Inferior parietal cortex (tissue), 1 donor: ENCODE data around the gene MEGF8.
"Not testable (repeated sequence)": the region's sequence is repeated elsewhere in the genome, so short reads cannot be mapped to it uniquely, and the experiment has no call there.

Experiments
- DNase-seq: peaks from one replicate; pipeline ENCODE4 v3.0.0-alpha.2; 2016; ENCODE audit errors: extremely low spot score

MEGF8 gene

GRCh38 chr19:42309686-42310085 is 15.7 kb upstream of the MEGF8 start:
- DNase-seq = no peak

- no peak for DNase-seq
These were observed 13.8 kb upstream of the MEGF8 start for GRCh38 chr19:42311657-42312056.

- DNase-seq = no peak
These were observed 13.1 kb upstream of the MEGF8 start for GRCh38 chr19:42312370-42312769.

- peak; percentile 36 for DNase-seq
These were observed 12.2 kb upstream of the MEGF8 start, which contains the start of gene TMEM145 for GRCh38 chr19:42313096-42313839. Gene TMEM145 (plus strand): TSS chr19:42313309. CDS start chr19:42313377, 68 bp downstream.

- no peak for DNase-seq
These were observed 11.3 kb upstream of the MEGF8 start for GRCh38 chr19:42313840-42314755.

GRCh38 chr19:42315024-42315423 is 10.4 kb upstream of the MEGF8 start:
- no peak for DNase-seq

- DNase-seq = no peak
These were observed 8.9 kb upstream of the MEGF8 start for GRCh38 chr19:42316223-42317211.

GRCh38 chr19:42317535-42317934 is 7.9 kb upstream of the MEGF8 start:
- no peak for DNase-seq

GRCh38 chr19:42322305-42322704 is 3.1 kb upstream of the MEGF8 start:
- DNase-seq = no peak

- no peak for DNase-seq
These were observed 2.0 kb upstream of the MEGF8 start for GRCh38 chr19:42323473-42323851.

GRCh38 chr19:42323852-42324654 is 1.4 kb upstream of the MEGF8 start:
- DNase-seq = no peak

GRCh38 chr19:42324655-42325307 is 654 bp upstream of the MEGF8 start:
- no peak for DNase-seq

GRCh38 chr19:42325896-42326771 is 699 bp downstream of the MEGF8 start:
- DNase-seq = no peak

- no peak for DNase-seq
These were observed 1.5 kb downstream of the MEGF8 start for GRCh38 chr19:42326969-42327368.

- no peak for DNase-seq
These were observed 1.9 kb downstream of the MEGF8 start for GRCh38 chr19:42327381-42327780.

- DNase-seq = no peak
These were observed 2.7 kb downstream of the MEGF8 start for GRCh38 chr19:42328106-42328505.

- no peak for DNase-seq
These were observed 3.4 kb downstream of the MEGF8 start for GRCh38 chr19:42328854-42329253.

- DNase-seq = no peak
These were observed 4.8 kb downstream of the MEGF8 start for GRCh38 chr19:42330241-42330711.

- not testable (repeated sequence) for DNase-seq
These were observed 5.9 kb downstream of the MEGF8 start for GRCh38 chr19:42331333-42331732.
